ENCODE measurements around the gene GDI1. TPM values are rescaled to one million over a fixed set of nuclear protein-coding genes. Genes with fewer than 3 reads are reported as not detected.
"Not testable (repeated sequence)": the region's sequence is repeated elsewhere in the genome, so short reads cannot be mapped to it uniquely, and the experiment has no call there.

Gene GDI1
- 10 to 100 TPM; 59.2 to 76.5 (median 62.6) TPM for polyA plus RNA-seq
- long read RNA-seq, donor 1, transcript GDI1-204 (11 exons, 2,474 nt), result minor isoform, 12 of 196 reads
- long read RNA-seq, donor 1, transcript GDI1-211 (5 exons, 1,014 nt), result major isoform, 14 of 196 reads
- long read RNA-seq, donor 1, transcript GDI1-207 (4 exons, 2,417 nt), result minor isoform, 9 of 196 reads
- long read RNA-seq, donor 1, transcript GDI1-206 (3 exons, 754 nt), result minor isoform, 8 of 196 reads
- long read RNA-seq, donor 1, partial matches to known transcripts, result 152 of 196 reads
- long read RNA-seq, donor 1, other reads (novel, unspliced or antisense), result 0 of 196 reads
- long read RNA-seq, donor 2, partial matches to known transcripts, result 5 of 20 reads
- long read RNA-seq, donor 2, other reads (novel, unspliced or antisense), result 0 of 20 reads
- long read RNA-seq, donor 3, transcript GDI1-204 (11 exons, 2,474 nt), result minor isoform, 5 of 171 reads
- long read RNA-seq, donor 3, transcript GDI1-211 (5 exons, 1,014 nt), result major isoform, 7 of 171 reads
- long read RNA-seq, donor 3, partial matches to known transcripts, result 150 of 171 reads
- long read RNA-seq, donor 3, other reads (novel, unspliced or antisense), result 0 of 171 reads
- long read RNA-seq, donor 4, partial matches to known transcripts, result 0 of 1 reads
- long read RNA-seq, donor 4, other reads (novel, unspliced or antisense), result 0 of 1 reads
- long read RNA-seq, donor 5, partial matches to known transcripts, result 5 of 13 reads
- long read RNA-seq, donor 5, other reads (novel, unspliced or antisense), result 0 of 13 reads
- long read RNA-seq, donor 6, transcript GDI1-204 (11 exons, 2,474 nt), result minor isoform, 7 of 20 reads
- long read RNA-seq, donor 6, transcript GDI1-211 (5 exons, 1,014 nt), result major isoform, 8 of 20 reads
- long read RNA-seq, donor 6, partial matches to known transcripts, result 0 of 20 reads
- long read RNA-seq, donor 6, other reads (novel, unspliced or antisense), result 0 of 20 reads
- long read RNA-seq, donor 7, transcript GDI1-204 (11 exons, 2,474 nt), result major isoform, 42 of 313 reads
- long read RNA-seq, donor 7, partial matches to known transcripts, result 250 of 313 reads
- long read RNA-seq, donor 7, other reads (novel, unspliced or antisense), result 6 of 313 reads
- long read RNA-seq, donor 8, partial matches to known transcripts, result 15 of 20 reads
- long read RNA-seq, donor 8, other reads (novel, unspliced or antisense), result 0 of 20 reads
- long read RNA-seq, donor 9, partial matches to known transcripts, result 32 of 40 reads
- long read RNA-seq, donor 9, other reads (novel, unspliced or antisense), result 0 of 40 reads
- long read RNA-seq, donor 10, transcript GDI1-206 (3 exons, 754 nt), result minor isoform, 5 of 68 reads
- long read RNA-seq, donor 10, transcript GDI1-211 (5 exons, 1,014 nt), result minor isoform, 12 of 68 reads
- long read RNA-seq, donor 10, transcript GDI1-204 (11 exons, 2,474 nt), result major isoform, 15 of 68 reads
- long read RNA-seq, donor 10, partial matches to known transcripts, result 26 of 68 reads
- long read RNA-seq, donor 10, other reads (novel, unspliced or antisense), result 0 of 68 reads

GRCh38 chrX:154436983-154437752 lies at the start of gene GDI1:
Gene GDI1 (plus strand): TSS chrX:154437154. CDS start chrX:154437255, 101 bp downstream.
- H3K9me3 ChIP-seq (ENCODE audit: control insufficient read depth in 2 of 2, insufficient read depth in 1 of 2, low read depth in 1 of 2, low read length in 1 of 2), result no peaks in the 10 kb centered on the region
- no peak for FAIRE-seq
- DNase-seq, result peak; percentile 22 to 76
- peaks cover 0 to 8% (median 0%) of the 10 kb centered on the region in 3 donors for H3K4me1 ChIP-seq (ENCODE audit: control insufficient read depth in 3 of 3, insufficient read depth in 2 of 3, low read depth in 1 of 3, low read length in 2 of 3)
- WGBS, 3 donors, result 0 to 43% (median 12%) methylated on average over 16 to 93 of the region's 93 CpGs
- H3K27me3 ChIP-seq (ENCODE audit: control insufficient read depth in 3 of 3, insufficient read depth in 3 of 3, low read length in 3 of 3), result no peaks in the 10 kb centered on the region
- H3K4me3 ChIP-seq (ENCODE audit: low read depth in 1 of 3, low read length in 3 of 3), result peak within 1 kb of the TSS; percentile 61 to 73 (median 65)
- H3K27ac ChIP-seq (ENCODE audit: low read depth in 1 of 3, low read length in 2 of 3), result peak within 1 kb of the TSS; percentile 51 to 86 (median 74)
- H3K36me3 ChIP-seq (ENCODE audit: control insufficient read depth in 3 of 3, insufficient read depth in 2 of 3, low read depth in 1 of 3, low read length in 3 of 3), result peaks cover 0 to 78% (median 4%) of the 10 kb centered on the region in 3 donors

GRCh38 chrX:154388094-154388493 lies 48.9 kb upstream of the GDI1 start:
- H3K36me3 ChIP-seq (ENCODE audit: control insufficient read depth in 3 of 3, insufficient read depth in 2 of 3, low read depth in 1 of 3, low read length in 3 of 3); H3K4me3 ChIP-seq (ENCODE audit: low read depth in 1 of 3, low read length in 3 of 3); H3K4me1 ChIP-seq (ENCODE audit: control insufficient read depth in 3 of 3, insufficient read depth in 2 of 3, low read depth in 1 of 3, low read length in 2 of 3); FAIRE-seq; H3K9me3 ChIP-seq (ENCODE audit: control insufficient read depth in 2 of 2, insufficient read depth in 1 of 2, low read depth in 1 of 2, low read length in 1 of 2); H3K27ac ChIP-seq (ENCODE audit: low read depth in 1 of 3, low read length in 2 of 3); DNase-seq; H3K27me3 ChIP-seq (ENCODE audit: control insufficient read depth in 3 of 3, insufficient read depth in 3 of 3, low read length in 3 of 3): not testable (repeated sequence)
- no CpG with 5 or more reads among the region's 20 CpGs for WGBS, 3 donors

GRCh38 chrX:154388649-154389048 lies 48.3 kb upstream of the GDI1 start:
- not testable (repeated sequence) for DNase-seq; H3K27ac ChIP-seq (ENCODE audit: low read depth in 1 of 3, low read length in 2 of 3); H3K9me3 ChIP-seq (ENCODE audit: control insufficient read depth in 2 of 2, insufficient read depth in 1 of 2, low read depth in 1 of 2, low read length in 1 of 2); H3K4me1 ChIP-seq (ENCODE audit: control insufficient read depth in 3 of 3, insufficient read depth in 2 of 3, low read depth in 1 of 3, low read length in 2 of 3); H3K4me3 ChIP-seq (ENCODE audit: low read depth in 1 of 3, low read length in 3 of 3); H3K27me3 ChIP-seq (ENCODE audit: control insufficient read depth in 3 of 3, insufficient read depth in 3 of 3, low read length in 3 of 3); FAIRE-seq; H3K36me3 ChIP-seq (ENCODE audit: control insufficient read depth in 3 of 3, insufficient read depth in 2 of 3, low read depth in 1 of 3, low read length in 3 of 3)
- WGBS, 3 donors, result no CpG with 5 or more reads among the region's 16 CpGs

GRCh38 chrX:154389812-154390747 lies 46.9 kb upstream of the GDI1 start:
- H3K27ac ChIP-seq (ENCODE audit: low read depth in 1 of 3, low read length in 2 of 3), result peak overlapping the region in 1 of 3 donors; percentile 58
- not testable (repeated sequence) for H3K4me3 ChIP-seq (ENCODE audit: low read depth in 1 of 3, low read length in 3 of 3); FAIRE-seq; H3K4me1 ChIP-seq (ENCODE audit: control insufficient read depth in 3 of 3, insufficient read depth in 2 of 3, low read depth in 1 of 3, low read length in 2 of 3); H3K36me3 ChIP-seq (ENCODE audit: control insufficient read depth in 3 of 3, insufficient read depth in 2 of 3, low read depth in 1 of 3, low read length in 3 of 3); H3K27me3 ChIP-seq (ENCODE audit: control insufficient read depth in 3 of 3, insufficient read depth in 3 of 3, low read length in 3 of 3); H3K9me3 ChIP-seq (ENCODE audit: control insufficient read depth in 2 of 2, insufficient read depth in 1 of 2, low read depth in 1 of 2, low read length in 1 of 2); DNase-seq
- 1 to 33% methylated on average over 13 to 41 of the region's 121 CpGs; no CpG with 5 or more reads in 1 of the 3 donors for WGBS, 3 donors

- H3K27me3 ChIP-seq (ENCODE audit: control insufficient read depth in 3 of 3, insufficient read depth in 3 of 3, low read length in 3 of 3); H3K4me1 ChIP-seq (ENCODE audit: control insufficient read depth in 3 of 3, insufficient read depth in 2 of 3, low read depth in 1 of 3, low read length in 2 of 3); DNase-seq; H3K9me3 ChIP-seq (ENCODE audit: control insufficient read depth in 2 of 2, insufficient read depth in 1 of 2, low read depth in 1 of 2, low read length in 1 of 2); FAIRE-seq: not testable (repeated sequence)
- H3K27ac ChIP-seq (ENCODE audit: low read depth in 1 of 3, low read length in 2 of 3), result peak overlapping the region in 1 of 3 donors; percentile 99
- H3K4me3 ChIP-seq (ENCODE audit: low read depth in 1 of 3, low read length in 3 of 3), result peak overlapping the region in 1 of 3 donors; percentile 96
- WGBS, 3 donors, result 71 to 82% (median 80%) methylated on average over 15 to 17 of the region's 17 CpGs
- peaks cover 0 to 24% (median 3%) of the 10 kb centered on the region in 3 donors for H3K36me3 ChIP-seq (ENCODE audit: control insufficient read depth in 3 of 3, insufficient read depth in 2 of 3, low read depth in 1 of 3, low read length in 3 of 3)
Observed at GRCh38 chrX:154396363-154396762, 40.6 kb upstream of the GDI1 start.

GRCh38 chrX:154396973-154397887 lies 39.7 kb upstream of the GDI1 start:
- no peaks in the 10 kb centered on the region for H3K27me3 ChIP-seq (ENCODE audit: control insufficient read depth in 3 of 3, insufficient read depth in 3 of 3, low read length in 3 of 3)
- no peak for FAIRE-seq
- H3K27ac ChIP-seq (ENCODE audit: low read depth in 1 of 3, low read length in 2 of 3), result peak overlapping the region; percentile 94 to 100 (median 99)
- no peaks in the 10 kb centered on the region for H3K9me3 ChIP-seq (ENCODE audit: control insufficient read depth in 2 of 2, insufficient read depth in 1 of 2, low read depth in 1 of 2, low read length in 1 of 2)
- peak overlapping the region; percentile 29 to 96 (median 60) for H3K4me3 ChIP-seq (ENCODE audit: low read depth in 1 of 3, low read length in 3 of 3)
- peak; percentile 71 to 86 for DNase-seq
- 3 to 48% (median 13%) methylated on average over 39 to 53 of the region's 53 CpGs for WGBS, 3 donors
- H3K4me1 ChIP-seq (ENCODE audit: control insufficient read depth in 3 of 3, insufficient read depth in 2 of 3, low read depth in 1 of 3, low read length in 2 of 3), result peaks cover 0 to 5% (median 0%) of the 10 kb centered on the region in 3 donors
- H3K36me3 ChIP-seq (ENCODE audit: control insufficient read depth in 3 of 3, insufficient read depth in 2 of 3, low read depth in 1 of 3, low read length in 3 of 3), result peaks cover 0 to 27% (median 3%) of the 10 kb centered on the region in 3 donors
